D721Med (cell line): ENCODE data around the gene TM4SF5.
"Not testable (repeated sequence)": the region's sequence is repeated elsewhere in the genome, so short reads cannot be mapped to it uniquely, and the experiment has no call there.

Source experiments
- DNase-seq: peaks from one replicate; pipeline ENCODE4 v3.0.0; 2011; ENCODE audit warnings: low spot score; ENCODE audit not compliant: insufficient read length
- FAIRE-seq: peaks from 2 replicates; lab custom pipeline; 2011; peaks lifted over from hg19 to GRCh38; lab: Jason Lieb, UNC
- TF ChIP-seq, protein P1 (sequence below): IDR thresholded peaks from 2 replicates; pipeline ENCODE4 v1.5.1; 2012; ENCODE audit warnings: mild to moderate bottlenecking, control low read depth; ENCODE audit not compliant: insufficient read depth; ENCODE audit errors: missing control alignments

The TM4SF5 gene

DNA sequence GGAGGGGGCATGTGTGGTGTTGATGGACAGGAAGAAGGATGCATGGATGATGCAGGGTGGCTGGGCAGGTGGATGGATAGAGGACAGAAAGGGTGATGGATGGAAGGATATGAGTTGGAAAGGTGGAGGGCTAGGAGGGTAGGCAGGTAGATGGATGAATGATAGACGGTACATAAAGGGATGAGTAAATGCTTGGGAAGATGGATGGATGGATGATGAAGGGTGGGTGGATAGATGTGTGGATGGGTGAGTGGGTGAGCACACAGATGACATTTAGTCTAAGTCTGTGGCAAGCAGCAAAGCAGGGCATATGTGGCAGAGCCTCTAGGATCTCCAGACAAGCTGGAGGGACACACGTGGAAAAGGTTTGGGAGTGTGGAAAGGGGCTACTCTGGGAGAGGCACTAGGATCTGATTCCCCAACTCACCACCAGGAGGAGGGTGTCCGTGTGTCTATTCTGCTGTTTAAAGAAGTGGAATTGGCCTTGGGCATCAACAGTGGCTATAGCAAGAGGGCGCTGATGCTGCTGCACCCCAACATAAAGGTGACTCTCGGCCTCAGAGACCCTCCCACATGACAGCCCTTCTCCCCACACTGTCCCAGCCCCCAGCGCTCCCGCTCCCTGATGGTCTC, 43.5 kb downstream of the TM4SF5 start:
- DNase-seq (no peak), FAIRE-seq (no peak)
- TF ChIP-seq, protein P1, sequence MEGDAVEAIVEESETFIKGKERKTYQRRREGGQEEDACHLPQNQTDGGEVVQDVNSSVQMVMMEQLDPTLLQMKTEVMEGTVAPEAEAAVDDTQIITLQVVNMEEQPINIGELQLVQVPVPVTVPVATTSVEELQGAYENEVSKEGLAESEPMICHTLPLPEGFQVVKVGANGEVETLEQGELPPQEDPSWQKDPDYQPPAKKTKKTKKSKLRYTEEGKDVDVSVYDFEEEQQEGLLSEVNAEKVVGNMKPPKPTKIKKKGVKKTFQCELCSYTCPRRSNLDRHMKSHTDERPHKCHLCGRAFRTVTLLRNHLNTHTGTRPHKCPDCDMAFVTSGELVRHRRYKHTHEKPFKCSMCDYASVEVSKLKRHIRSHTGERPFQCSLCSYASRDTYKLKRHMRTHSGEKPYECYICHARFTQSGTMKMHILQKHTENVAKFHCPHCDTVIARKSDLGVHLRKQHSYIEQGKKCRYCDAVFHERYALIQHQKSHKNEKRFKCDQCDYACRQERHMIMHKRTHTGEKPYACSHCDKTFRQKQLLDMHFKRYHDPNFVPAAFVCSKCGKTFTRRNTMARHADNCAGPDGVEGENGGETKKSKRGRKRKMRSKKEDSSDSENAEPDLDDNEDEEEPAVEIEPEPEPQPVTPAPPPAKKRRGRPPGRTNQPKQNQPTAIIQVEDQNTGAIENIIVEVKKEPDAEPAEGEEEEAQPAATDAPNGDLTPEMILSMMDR: no peak

DNA sequence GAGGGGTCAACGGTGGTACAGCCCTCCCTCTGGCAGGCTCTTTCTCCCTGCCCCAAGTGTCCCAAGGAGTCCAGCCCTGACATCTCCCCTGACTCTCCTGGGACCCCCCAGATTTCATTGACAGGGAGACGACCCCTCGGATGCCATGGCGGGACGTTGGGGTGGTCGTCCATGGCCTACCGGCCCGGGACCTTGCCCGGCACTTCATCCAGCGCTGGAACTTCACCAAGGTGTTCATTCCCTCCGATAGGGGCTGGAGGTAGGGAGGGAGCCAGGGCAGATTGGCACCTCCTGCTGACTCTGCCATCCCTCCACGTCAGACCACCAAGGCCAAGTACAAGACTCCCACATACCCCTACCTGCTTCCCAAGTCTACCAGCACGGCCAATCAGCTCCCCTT, 45.1 kb downstream of the TM4SF5 start:
- FAIRE-seq: no peak
- TF ChIP-seq, protein P1: no peak

DNA sequence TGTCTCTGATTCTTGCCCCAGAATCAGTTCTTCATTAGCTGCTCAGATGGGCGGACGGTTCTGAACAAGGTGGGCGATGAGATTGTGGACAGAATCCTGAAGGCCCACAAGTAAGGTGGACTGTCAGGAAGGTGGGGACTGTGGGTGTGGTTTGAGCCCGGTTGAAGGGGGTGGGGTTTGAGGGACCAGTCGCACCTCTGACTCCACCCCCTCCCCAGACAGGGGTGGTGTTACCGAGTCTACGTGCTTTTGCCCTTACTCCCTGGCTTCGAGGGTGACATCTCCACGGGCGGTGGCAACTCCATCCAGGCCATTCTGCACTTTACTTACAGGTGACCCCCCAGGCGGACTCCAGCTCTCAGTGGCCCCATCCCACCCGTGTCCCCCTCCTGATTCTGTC, 46.6 kb downstream of the TM4SF5 start:
- DNase-seq: no peak
- no peak for FAIRE-seq
- TF ChIP-seq, protein P1: no peak

More for the DNA sequence above, 45.1 kb downstream of the TM4SF5 start:
- no peak for DNase-seq

DNA sequence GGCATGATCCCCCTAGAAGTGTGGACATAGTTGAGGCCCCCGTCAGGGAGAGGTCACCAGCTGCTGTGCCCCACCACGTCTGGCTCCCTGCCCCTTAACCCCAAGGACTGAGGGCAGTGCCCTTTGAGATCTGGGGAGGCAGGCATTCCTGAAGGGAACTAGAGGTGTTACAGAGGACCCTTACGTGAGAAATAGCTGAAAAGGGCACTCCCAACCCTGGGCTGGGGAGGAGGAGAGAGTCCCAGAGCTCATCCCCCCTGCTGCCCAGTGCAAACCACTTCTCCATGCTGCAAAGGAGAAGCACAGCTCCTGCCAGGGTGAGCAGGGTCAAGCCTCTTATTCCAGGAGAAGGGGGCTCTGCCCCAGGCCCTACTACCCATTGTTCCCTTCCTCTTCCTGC, 51.1 kb downstream of the TM4SF5 start:
- DNase-seq: no peak
- FAIRE-seq: no peak
- TF ChIP-seq, protein P1: no peak

DNA sequence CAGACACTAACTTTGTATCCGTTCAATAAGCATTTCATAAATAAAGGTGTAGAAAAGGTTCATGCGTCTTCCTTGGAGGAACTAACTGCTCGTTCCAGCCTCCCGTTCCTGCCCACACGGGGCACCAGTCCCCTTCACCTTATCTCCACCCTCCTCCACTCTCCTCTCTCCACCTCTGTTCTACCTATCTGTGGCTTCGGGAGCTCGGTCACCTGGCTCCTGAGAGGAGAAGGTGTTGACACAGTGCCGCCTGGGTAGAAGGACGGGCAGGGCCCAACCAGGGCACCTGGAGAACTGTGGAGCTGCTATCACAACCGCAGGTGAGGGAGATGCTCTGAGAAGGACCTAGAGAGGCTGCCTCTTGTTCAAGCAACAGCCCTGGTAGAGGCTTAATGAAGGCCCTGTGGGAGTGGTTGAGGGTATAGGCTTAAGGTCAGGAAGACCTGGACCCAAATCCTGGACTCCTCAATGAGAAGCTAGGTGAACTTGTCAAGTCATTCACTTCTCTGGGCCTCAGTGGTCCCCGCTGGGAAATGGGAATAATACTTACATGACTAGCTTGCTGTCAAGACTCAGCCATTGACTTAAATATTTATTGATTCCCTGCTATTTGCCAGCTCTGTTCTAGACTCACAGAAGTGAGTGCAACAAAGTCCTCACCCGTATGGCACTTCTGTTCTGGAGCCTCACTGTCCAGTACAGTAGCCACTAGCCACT, 51.8 kb downstream of the TM4SF5 start:
- TF ChIP-seq, protein P1: no peak
- no peak for DNase-seq
- FAIRE-seq: no peak

DNA sequence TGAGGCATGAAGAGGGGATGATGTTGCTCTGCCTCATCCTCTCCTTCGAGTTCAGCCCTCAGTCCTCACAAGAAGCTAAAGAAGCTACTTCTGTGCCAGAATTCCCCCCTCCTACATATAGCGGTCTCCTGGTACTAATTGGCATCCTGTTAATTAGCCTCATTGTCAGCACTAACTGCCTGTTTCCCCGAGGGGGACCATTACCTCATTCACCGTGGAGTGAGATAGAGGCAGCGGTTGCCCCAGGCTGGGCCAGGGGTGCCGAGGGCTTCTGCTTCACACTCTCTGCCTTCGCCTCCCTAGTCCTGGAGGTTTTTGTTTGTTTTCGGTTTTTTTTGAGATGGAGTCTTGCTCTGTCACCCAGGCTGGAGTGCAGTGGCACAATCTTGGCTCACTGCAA, 55.7 kb downstream of the TM4SF5 start:
- DNase-seq (no peak), FAIRE-seq (no peak)
- TF ChIP-seq, protein P1: no peak

DNA sequence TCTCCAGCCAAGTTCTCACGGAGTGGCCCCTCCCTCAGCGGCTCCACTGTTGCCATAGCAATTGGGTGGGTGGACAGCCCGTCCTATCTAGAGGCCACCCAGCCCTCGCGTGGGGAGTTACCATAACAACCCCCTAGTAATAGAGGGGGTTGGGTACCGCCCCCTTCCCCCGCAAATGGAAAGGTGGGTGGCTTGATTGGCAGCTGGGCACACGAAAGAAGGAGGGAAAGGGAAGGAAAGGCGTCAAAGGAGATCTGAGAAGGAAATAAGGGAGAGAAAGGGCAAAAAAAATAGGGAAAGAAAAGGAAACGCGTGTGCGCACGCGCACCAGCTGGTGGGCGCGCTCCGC, 61.1 kb downstream of the TM4SF5 start:
- not testable (repeated sequence) for FAIRE-seq, DNase-seq
